ENCODE results near the gene PSMG3. TPM values are rescaled to one million over a fixed set of nuclear protein-coding genes. Genes with fewer than 3 reads are reported as not detected.

PSMG3 gene
- total RNA-seq, 1 experiment from 2014 or later = 59.4 TPM

- ATAC-seq (no peak), DNase-seq (ENCODE audit: low read depth, low spot score) (no peak)
- Histone ChIP-seq H3K9me3 (ENCODE audit: control insufficient read depth, insufficient read depth, low read depth, low read length) (no peaks in the 10 kb centered on the region), H3K27ac (ENCODE audit: low read length) (no peak overlapping the region), H3K36me3 (ENCODE audit: control insufficient read depth, insufficient read depth, low read length) (no peaks in the 10 kb centered on the region), H3K4me1 (ENCODE audit: control insufficient read depth, insufficient read depth, low read length) (0 out of 2 replicates have a peak, but pooled peaks cover 7% of the 10 kb centered on the region), H3K4me3 (ENCODE audit: low read depth in 2 of 2, low read length in 2 of 2) (no peak overlapping the region), H3K27me3 (ENCODE audit: control insufficient read depth, insufficient read depth, low read length) (no peaks in the 10 kb centered on the region)
- TF ChIP-seq SIN3A (IDR thresholded peaks at IDR 0.05; ENCODE audit: borderline replicate concordance, insufficient read depth, low read depth, low read length) (no peak), CTCF (IDR thresholded peaks at IDR 0.05) (no peak), REST (IDR thresholded peaks at IDR 0.05; ENCODE audit: insufficient read depth in 1 of 2, low read depth in 2 of 2, low read length in 1 of 2) (no peak), TCF7L2 (IDR thresholded peaks at IDR 0.05; ENCODE audit: low read depth, low read length) (no peak)
- ChIA-PET POLR2A (no interaction called here), CTCF (no interaction called here)
- no TSS peak for BruUV-seq (replicated peaks)
- intact Hi-C loops (cut with micrococcal nuclease; ENCODE audit: unreplicated experiment) (no loop called here), in situ Hi-C loops (cut with HindIII; ENCODE audit: low pct_unique_long_range_greater_than_20kb, low sequenced_read_pairs) (no loop called here)
These were observed 6.0 kb upstream of the PSMG3 start for GRCh38 chr7:1575809-1576208.

GRCh38 chr7:1572111-1572822 is 2.4 kb upstream of the PSMG3 start:
- in situ Hi-C loops (cut with HindIII; ENCODE audit: low pct_unique_long_range_greater_than_20kb, low sequenced_read_pairs) = no loop called here
- no TSS peak for BruUV-seq (replicated peaks)
- POLR2A ChIA-PET = no interaction called here
- Histone ChIP-seq H3K4me3 (ENCODE audit: low read depth in 2 of 2, low read length in 2 of 2) (no peak overlapping the region), H3K27ac (ENCODE audit: low read length) (no peak overlapping the region), H3K36me3 (ENCODE audit: control insufficient read depth, insufficient read depth, low read length) (no peaks in the 10 kb centered on the region), H3K4me1 (ENCODE audit: control insufficient read depth, insufficient read depth, low read length) (peaks cover 26% of the 10 kb centered on the region), H3K9me3 (ENCODE audit: control insufficient read depth, insufficient read depth, low read depth, low read length) (no peaks in the 10 kb centered on the region), H3K27me3 (ENCODE audit: control insufficient read depth, insufficient read depth, low read length) (no peaks in the 10 kb centered on the region)
- DNase-seq (ENCODE audit: low read depth, low spot score) (no peak), ATAC-seq (no peak)
- TF ChIP-seq TCF7L2 (IDR thresholded peaks at IDR 0.05; ENCODE audit: low read depth, low read length) (no peak), SIN3A (IDR thresholded peaks at IDR 0.05; ENCODE audit: borderline replicate concordance, insufficient read depth, low read depth, low read length) (no peak), REST (IDR thresholded peaks at IDR 0.05; ENCODE audit: insufficient read depth in 1 of 2, low read depth in 2 of 2, low read length in 1 of 2) (no peak), CTCF (IDR thresholded peaks at IDR 0.05) (no peak), POLR2AphosphoS5 (IDR thresholded peaks at IDR 0.05; ENCODE audit: low read depth, low read length) (no peak)
- intact Hi-C loops (cut with micrococcal nuclease; ENCODE audit: unreplicated experiment) = no loop called here
- CTCF ChIA-PET = no interaction called here

Measured in Panc1 (cell line).